GM21526 (cell line): ENCODE results near the gene HMCN2.

Experiments
- ATAC-seq: cut with Tn5 transposase; IDR thresholded peaks from one replicate; pipeline ENCODE4 v1.9.1; 2021; ENCODE audit warnings: moderate library complexity; ENCODE audit not compliant: unreplicated experiment, low FRiP score

The HMCN2 gene

GRCh38 chr9:130359819-130360218 lies 94.3 kb downstream of the HMCN2 start:
- ATAC-seq: no peak

GRCh38 chr9:130360672-130361071 lies 95.1 kb downstream of the HMCN2 start:
- ATAC-seq: no peak

- ATAC-seq: no peak
Observed at GRCh38 chr9:130361873-130362362, 96.4 kb downstream of the HMCN2 start.

GRCh38 chr9:130362691-130363090 lies 97.1 kb downstream of the HMCN2 start:
- ATAC-seq: no peak

DNA sequence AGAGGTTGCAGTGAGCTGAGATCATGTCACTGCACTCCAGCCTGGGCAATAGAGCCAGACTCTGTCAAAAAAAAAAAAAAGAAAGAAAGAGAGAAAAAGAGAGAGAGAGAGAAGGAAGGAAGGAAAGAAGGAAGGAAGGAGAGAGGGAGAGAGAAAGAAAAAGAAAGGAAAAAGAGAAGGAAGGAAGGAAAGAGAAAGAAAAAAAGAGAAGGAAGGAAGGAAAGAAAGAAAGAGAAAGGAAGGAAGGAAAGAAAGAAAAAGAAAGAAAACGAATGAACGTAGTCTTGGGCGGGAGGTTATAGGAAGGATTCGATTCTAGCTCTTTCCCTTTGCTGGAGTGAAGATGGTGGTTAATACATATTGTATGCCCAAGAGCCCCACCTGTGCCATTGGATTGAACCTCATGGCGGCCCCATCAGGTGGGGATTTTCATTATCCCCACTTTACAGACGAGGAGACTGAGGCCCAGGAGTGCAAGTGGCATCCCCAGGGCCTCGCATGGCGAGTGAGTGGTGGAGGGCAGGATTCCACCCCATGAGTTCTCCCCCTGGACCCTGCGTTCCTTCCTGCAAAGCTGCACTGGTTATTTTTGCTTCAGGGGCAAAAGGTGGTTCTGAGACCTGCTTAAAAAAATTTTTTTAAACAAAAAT lies 98.3 kb downstream of the HMCN2 start:
- ATAC-seq: no peak

GRCh38 chr9:130364619-130365322 lies 99.2 kb downstream of the HMCN2 start:
- no peak for ATAC-seq

DNA sequence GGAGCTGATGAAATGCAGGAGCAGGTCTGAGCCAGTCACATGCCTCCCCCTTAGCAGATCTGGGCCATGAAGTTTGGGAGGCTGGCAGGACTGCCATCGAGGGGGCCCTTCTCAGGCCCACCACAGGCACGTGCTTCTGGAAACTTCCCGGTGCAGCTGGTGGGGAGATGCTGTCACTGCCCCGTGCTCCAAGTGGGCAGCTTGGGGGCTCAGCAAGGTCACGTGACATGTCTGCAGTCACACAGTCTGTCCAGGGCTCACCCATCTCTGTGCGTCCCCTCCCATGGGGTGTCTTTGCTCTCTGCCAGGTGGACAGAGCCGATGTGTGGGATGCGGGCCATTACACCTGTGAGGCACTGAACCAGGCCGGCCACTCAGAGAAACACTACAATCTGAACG lies 99.8 kb downstream of the HMCN2 start:
- ATAC-seq: no peak

DNA sequence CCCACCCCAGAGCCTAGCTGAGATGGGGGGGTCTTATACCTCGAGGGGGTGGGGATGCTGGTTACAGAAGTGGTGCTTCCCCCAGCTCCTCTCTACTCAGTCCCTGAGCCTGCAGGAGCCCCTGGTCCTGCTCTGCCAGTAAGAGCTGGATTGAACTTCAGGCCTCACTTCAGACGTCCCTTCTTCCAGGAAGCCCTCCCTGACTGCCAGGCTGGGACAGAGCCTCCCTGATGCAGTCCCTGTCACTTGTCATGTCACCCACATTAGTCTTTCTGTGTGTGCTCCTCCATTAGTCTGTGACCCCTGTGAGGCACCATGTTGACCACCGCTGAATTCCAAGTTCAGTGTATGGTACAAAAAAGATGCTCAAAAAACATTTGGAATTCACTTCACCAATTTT lies 100.5 kb downstream of the HMCN2 start:
- ATAC-seq: no peak

- ATAC-seq: no peak
Observed at GRCh38 chr9:130366888-130367550, 101.5 kb downstream of the HMCN2 start.

DNA sequence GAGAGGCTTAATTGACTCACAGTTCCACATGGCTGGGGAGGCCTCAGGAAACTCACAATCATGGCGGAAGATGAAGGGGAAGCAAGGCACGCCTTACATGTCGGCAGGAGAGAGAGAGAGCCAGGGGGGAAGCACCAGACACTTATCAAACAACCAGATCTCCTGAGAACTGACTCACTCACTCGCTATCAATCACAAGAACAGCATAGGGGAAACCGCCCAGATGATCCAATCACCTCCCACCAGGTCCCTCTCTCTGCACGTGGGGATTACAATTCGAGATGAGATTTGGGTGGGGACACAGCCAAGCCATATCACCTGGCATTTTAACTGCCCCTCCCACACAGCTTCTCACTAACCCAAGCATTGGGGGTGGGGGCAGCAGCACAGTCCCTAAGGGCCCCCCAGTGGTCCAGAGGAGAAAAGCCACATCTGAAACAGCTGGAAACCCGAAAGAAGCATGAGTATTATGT lies 103.1 kb downstream of the HMCN2 start:
- ATAC-seq: no peak

DNA sequence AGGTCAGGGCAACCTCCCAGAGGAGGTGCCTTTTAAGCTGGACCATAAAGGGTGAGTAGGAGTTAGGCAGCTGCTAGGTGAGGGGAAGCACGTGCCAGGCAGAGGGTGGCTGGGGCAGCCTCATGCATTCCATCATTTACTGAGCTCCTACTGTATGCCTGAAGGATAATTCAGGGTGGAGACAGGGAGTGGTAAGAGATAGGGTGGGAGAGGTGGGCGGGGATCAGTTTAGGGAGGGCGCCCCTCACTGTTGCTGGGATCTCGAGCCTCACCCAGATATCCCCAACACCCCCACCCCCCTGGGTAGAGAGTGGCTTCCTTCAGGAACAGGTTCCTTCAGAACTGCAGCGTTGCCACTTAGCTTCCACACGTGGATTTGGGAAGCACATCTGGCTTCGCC lies 104.7 kb downstream of the HMCN2 start:
- no peak for ATAC-seq

DNA sequence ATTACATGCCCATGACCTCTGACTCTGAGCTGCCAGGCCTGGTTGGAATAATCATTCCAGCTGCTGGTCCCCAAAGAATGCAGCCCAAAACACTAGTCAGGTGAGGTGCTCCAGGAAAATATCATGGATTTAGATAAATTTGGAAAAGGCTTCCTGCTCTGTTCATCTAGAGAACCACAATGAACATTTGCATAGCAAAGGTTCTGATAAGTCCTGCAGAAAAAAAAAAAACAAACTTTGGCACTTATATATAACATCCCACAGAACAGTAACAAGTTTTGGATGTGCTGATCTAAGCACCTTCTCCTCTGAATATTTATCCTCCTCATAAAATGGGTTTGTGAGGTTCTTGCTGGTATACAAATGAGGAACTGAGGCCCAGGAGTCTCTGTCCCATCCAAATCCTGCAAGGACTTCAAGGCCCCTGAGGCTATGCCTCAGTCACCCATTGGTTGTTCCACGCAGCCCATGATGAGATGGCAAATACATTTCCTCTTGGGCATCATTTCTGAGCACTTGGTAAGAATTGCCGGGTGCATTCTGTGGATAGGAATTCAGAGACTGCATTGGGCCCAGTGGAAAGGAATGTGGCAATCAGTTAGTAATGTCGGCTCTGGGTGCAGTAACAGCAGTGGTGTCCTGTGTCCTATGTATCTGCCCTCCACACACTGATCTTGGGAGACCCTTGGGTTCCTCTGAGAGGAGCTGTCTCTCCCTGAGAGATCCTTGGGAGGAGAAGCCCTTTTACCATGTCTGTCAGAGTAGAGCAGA lies 105.8 kb downstream of the HMCN2 start:
- no peak for ATAC-seq

DNA sequence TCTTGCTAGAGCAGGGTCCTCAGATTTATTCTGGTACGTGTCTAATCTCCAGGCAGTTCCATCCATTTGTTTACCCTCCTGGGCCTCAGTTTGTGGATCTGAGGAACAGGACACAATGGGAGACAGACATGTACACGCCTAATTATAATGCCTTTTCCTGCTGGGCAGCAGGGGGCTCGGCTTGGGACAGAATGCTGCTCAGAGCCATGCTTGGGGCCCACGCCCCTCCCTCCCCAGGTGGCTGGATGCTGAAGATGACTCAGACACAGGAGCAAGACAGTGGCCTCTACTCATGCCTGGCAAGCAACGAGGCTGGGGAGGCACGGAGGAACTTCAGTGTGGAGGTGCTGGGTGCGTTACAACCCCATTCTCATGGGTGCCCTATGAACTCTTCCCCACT lies 106.5 kb downstream of the HMCN2 start:
- no peak for ATAC-seq

DNA sequence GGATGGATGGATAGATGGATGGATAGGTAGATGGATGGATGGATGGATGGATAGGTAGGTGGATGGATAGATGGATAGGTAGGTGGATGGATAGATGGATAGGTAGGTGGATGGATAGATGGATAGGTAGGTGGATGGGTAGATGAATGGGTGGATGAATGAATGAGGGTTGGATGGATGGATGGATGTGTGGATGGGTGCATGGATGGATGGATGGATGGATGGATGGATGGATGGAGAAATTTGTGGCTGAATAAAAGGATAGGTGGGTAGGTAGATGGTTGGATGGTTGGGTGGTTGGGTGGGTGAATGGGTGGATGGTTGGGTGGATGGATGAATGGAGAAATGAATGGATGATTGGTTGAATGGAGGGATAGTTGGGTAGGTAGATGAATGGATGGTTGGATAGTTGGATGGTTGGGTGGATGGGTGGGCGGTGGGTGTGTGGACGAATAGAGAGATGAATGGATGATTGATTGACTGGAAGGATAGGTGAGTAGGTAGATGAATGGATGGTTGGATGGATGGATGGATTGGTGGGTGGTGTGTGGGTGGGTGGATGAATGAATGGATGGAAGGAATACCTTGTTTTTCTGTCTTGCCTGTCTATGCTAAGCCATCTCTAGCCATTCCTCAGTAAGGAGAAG lies 108.2 kb downstream of the HMCN2 start:
- ATAC-seq: no peak

- no peak for ATAC-seq
Observed at GRCh38 chr9:130377612-130378011, 112.1 kb downstream of the HMCN2 start.

- no peak for ATAC-seq
Observed at GRCh38 chr9:130378875-130379648, 113.5 kb downstream of the HMCN2 start.

- ATAC-seq: no peak
Observed at GRCh38 chr9:130379649-130379970, 114.0 kb downstream of the HMCN2 start.

DNA sequence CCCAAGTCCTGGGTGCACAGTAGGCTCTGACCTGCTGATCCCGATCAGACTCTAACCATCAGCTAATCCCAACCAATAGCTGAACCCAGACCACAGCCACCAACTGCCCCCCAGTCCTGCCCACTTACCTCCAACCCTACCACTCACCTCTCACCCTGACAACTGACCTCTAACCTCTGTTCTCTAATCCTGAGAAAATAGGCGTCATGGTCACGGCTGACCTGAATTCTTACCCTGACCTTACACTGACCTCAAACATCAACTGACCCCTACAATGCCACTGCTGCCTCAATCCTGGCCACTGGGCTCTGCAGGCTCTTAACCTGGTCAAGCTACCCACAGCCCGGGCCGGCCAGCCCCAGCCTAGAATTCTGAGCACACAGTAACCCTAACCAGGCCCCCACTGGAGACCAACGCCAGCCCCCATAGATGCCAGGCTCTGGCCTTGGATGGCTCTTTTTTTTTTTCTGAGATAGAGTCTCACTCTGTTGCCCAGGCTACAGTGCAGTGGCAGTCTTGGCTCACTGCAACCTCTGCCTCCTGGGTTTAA lies 115.4 kb downstream of the HMCN2 start:
- no peak for ATAC-seq

GRCh38 chr9:130381660-130382059 lies 116.1 kb downstream of the HMCN2 start:
- no peak for ATAC-seq
